Epidermal melanocyte (primary cell): Measurements from ENCODE around the gene MTMR1.

Experiments used
- DNase-seq: peaks from one replicate; pipeline ENCODE4 v3.0.0; 2011; ENCODE audit warnings: low spot score; ENCODE audit not compliant: insufficient read length

The MTMR1 gene

DNA sequence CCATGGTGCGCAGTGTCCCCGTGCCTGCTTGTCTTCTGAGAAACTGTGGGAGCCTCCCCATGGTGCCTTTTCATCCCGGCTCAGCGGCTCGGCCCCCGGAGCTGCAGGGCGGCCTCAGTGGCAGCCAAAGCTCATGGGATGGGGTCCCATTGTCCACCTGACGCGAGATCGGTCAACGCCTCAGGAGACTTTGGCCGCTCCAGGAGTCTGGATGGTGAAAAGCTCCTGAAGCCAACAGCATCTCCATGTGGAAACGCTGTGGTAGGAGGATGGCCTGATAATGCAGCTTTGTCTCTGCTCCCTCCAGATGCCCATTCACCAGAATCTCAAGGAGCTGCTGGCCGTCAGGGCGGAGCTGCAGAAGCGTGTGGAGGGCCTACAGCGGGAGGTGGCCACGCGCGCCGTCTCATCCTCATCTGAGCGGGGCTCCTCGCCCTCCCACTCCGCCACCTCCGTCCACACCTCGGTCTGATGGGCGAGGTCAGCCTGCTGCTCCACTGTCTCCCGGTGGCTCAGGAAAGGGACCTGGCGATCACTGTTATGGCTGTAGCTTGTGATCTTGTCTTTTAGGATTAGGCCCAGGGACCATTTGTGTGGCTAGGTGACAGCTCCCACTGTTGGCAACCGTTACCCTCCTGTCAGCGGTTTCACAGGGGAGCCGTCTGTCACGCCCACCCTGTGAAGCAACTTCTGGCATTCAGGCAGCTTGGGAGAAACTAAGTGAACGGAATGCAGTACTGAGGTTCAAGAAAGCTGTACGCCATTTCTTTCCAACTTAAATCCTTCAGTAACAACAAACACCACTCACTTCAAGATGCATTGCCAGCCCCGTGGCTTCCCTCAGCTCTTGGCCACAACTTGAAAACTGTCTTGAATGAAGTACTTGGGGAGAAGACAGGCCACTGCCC is 69.3 kb downstream of the MTMR1 start:
- no peak for DNase-seq

DNA sequence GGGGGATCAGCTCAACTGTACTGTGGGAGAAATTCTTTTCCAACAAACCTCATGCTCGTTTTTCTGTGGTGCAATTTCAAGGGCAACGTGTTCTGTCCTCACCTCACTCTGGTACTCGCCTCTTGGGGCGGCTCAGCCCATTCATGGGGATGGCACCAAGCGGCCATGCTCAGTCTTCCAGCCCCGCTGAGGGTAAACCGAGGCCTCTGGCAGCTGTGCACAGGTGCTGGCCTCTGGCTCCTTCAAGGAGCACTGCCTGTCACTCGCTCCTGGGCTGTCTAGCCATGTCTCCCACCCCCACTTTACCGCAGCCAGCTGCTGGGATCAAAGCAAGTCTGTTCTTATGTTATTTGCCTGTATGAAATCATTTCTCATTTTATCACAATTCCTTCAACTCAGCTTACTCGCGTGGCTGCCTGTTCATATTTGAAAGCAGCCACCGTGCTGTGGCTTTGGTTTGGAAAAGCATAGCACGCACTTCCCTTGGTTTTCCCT is 70.2 kb downstream of the MTMR1 start:
- no peak for DNase-seq

DNA sequence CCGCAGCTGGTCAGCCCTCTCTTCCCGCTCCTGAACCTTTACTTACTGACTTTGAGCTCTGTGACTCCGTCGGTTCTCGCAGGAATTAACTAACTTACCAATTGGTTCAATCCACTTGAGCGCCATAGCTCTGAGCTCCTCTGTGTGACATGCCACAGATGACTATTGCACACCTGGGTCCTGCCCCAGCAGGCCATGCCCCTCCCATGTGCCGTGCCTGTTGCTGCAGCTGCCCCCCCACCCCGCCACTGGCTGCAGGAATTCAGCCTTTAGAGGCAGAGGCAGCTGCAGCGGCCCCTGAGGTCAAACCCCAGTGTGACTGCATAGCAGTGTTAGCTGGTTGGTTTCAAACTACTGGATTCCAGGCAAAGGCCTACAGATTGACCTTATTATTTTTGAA is 70.6 kb downstream of the MTMR1 start:
- no peak for DNase-seq

DNA sequence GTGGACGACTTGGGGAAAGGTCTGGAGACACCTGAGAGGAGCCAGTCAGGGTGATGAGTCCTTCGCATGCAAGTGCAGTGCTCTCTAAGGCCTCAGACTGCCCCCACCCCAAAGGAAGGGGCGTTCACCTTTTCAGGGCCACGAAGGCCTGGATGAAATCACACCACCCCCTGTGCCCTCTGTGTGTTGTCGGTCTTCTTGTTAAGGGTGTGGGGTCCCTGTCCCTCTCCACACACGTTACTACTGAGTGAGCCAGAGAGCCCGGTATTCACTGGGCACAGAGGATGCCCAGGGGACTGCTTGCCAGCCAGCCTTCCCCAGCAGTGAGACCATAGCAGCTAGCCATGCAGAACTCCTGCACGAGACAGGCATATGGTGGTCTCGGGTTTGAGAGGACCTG is 72.0 kb downstream of the MTMR1 start:
- no peak for DNase-seq

DNA sequence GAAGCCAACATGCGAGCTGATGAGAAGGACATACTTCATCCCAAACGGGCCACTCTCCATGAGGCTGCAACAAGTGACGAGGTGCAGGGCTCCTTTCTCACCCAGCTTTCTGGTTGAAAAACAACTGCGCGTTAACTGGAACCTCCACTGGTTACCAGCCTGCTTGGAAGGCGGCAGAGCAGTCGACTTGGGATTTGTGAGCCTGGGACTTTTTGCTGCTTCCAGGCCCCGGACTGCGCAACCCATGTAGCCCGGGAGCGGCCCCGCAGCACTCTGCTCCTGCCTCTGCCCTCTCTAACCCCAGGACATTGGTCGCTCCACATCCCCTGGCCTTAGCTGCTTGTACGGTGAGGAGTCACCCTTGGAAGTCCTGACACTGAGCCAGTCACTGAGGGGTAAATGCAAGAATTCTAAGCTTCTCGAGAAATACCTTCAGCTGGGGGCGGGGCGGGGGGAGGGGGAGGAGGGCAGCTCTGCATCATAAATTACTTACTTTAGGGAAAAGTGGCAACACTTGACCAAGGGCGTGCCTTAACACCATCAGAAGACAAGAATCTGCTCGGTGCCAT is 72.7 kb downstream of the MTMR1 start:
- DNase-seq = no peak

DNA sequence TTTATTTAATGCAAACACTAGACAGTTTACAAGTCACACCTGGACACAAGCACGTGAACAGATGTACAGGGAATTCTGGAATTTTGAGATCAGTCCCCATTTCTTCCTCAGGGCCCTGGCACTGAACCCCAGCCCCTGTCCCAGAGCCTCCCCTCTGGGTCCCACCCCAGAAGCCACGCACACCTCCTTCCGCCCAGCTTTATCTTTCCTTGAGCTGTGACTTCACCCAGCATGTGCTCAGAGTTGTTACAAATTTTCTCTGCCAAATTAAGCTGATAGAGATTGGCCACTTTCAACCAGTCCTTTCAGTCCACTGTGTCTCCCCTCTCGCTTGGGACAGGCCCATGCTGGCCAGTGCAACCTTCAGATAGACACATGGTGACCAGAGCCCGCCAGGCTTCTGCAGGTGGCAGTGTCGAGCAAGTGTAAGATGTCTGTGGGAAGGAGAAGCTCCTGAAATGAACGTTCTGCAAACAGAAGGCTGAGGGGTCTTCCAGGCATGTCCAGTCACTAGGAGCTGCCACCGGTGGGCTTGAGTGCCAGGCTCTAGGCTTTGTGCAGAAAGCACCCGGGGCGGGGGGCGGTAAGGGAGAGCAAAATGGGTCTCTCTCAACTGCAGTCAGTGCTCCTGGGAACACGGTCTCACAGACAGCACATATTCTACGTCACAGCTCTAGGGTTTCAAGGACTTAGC is 73.3 kb downstream of the MTMR1 start:
- no peak for DNase-seq

DNA sequence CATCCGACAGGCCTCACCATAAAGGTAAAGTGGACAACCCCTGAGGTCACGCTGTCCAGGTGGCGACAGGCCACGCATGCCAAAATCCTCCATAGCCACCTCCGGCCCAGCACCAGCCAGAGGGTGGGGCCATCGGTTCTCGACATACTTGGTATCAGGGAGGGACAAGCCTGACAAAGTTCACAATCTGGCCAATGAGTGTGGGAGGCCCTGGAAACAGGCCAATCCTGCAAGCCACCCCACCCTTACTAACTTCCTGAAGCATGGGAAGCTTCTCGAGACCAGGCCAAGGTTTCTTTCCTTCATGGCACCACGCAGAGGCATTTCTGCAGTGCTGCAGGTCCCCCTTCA is 73.8 kb downstream of the MTMR1 start:
- DNase-seq = no peak

DNA sequence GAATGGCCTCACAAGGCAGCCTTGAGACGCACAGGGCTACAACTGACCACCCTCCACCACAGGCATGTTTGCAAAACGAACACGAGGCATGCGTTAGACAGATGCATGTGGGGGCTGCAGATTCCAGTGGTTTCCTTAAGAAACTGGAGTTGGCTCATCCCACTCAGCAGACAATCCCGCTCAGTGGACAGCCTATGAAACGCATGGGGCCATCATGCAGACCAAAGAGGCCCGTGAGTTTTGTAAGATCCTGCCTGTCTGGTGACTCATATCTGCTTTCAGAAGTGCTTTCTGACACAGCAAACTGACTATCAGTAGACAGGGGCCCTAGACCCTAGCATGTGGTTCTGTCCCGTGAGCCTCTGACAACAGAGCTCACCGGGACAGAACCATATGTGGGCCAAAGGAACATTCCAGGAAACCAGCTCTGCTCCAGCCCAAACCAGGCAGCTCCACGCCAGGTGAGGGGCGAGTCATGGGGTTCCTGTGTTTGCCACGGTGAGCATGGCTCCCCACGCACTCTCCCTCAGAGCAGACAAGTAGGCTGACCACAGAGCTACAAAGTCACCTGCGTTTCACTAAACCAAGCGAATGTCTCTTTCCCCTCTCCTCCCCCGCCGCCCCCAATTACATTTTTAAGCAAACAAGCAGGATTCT is 74.4 kb downstream of the MTMR1 start:
- peak; percentile 18 for DNase-seq

DNA sequence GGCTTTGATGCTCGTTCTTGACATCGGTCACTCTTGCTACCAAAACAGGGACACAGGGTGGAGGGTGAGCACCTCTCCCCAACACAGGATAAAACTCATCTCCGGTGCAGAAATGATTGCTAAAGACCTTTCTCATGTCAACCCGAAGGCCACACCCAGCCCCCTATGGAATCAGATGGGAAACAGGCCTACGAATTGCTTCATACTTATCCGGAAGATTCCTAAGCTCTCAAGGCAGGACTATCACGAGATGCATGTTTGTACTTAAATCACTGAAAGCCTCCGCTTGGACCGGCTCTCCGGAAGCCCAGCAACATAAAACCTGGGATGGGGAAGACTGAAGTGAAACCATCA is 74.9 kb downstream of the MTMR1 start:
- no peak for DNase-seq

DNA sequence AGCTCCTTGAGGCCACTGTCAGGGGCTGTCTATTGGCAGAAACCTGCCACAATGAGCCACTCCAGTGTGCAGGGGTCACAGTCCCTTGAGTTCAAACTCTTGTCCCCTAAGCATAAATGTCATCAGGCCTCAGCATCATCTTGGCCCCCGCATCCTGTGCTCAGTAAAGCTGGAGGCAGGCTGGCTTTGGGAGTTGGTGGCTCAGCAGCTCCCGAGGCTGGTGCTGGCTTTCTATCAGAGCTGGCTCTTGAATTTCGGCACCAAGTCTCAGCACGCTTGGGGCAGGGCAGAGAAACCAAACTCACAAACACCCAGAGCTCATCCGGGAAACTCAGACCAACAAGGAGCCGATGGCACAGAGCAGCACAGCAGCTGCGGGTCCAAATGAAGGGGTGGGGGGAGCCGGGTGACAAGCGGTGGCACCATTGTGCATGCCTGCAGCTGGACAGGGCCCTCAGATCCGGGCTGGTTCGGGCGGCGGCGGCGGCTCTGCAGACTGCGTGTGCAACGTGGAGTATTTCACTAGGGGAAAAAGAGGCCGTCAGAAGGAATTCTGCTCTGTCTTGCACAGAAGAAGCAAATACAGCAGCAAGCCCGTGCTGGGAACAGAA is 75.5 kb downstream of the MTMR1 start:
- no peak for DNase-seq

DNA sequence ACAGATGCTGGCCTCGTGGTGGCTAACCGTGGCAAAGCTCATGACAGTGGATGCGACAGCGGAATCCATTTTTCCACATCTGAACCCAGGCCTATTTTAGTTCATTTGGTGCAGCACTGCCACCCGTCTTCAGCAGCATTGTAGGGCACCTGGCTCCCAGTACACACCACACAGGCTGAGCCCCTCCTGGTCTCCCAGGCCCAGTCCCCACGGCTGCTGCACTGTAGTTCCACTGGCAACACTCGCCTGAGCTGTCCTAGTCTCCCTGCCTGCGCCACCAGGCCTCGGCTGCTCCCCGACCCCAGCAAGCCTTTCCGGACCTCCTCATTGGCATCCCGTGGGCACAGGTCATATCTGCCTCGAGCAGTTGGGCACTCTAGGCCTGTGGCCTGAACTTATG is 76.2 kb downstream of the MTMR1 start:
- DNase-seq = no peak

DNA sequence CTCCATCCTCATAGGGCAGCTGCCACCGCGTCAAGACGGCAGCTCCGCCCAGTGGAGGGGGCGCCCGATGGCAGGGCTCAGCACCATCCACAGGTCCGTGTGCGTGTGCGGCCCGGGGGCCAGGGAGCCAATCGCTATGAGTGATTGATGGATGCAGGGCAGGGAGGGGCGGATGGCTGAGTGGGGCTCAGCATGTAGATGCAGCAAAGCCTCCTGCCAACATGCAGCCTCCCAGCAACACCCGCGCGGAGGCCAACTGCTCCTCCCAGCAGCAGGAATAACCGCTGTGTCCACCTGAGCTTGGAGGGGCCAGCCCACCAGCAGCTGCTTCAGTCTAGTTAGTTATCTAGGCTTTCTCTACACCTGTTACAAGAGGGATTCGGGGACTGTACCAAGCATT is 77.4 kb downstream of the MTMR1 start:
- DNase-seq = no peak

DNA sequence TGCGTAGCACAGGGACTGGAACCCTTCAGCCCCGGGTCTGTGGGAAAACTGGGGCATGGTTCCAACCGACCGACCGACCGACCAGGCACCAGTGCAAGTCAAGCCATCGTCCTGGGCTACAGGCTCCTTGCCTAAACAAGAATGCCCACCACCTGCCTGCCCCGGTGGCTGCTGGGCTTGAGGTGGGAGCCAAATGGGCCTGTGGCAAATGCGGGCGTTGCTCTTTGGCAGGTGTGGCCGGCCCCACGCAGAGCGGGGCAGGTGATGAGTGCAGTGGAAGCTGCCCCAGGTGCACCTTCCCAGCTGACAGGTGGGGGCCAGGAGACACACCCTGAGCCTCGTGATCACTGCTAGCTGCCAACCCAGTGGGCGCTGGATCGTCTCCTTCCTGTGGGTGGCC is 77.9 kb downstream of the MTMR1 start:
- no peak for DNase-seq

DNA sequence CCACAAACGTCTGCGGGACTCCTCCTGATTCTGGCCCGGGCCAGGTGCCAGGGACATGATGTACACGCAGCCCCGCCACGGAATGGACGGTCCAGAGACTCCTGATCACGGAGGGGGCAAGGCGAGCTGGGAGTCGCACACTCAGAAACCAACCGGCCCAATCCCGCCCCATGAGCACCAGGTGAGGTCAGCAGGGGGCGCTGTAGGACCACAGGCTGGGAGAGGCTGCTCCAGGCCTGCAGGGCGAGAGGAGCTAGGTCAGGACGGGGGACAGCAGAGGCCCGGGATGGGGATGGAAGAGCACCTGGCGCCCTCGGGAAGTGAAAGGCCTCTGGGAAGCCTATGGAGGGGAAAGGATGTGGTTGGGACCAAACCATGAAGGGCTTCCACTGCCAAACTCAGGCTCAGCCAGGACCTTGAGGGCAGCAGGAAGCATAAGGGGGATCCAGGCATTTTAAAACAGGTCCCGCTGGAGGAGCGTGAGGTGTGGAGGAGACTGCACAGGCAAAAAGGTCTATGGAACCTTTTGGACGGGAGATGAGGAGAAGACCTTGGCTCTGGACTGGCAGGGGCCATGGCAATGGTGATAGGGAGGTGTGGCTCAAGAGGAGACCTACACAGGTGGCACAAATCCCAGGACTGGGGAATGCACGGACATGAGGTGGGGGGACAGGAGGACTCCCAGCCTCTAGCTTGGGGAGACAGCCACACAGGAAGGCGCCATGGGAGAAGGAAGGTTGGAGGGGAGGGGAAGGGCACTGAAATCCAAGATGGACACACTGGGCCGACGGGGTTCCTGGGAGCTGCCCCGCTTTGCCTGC is 79.2 kb downstream of the MTMR1 start:
- peak; percentile 54 for DNase-seq

DNA sequence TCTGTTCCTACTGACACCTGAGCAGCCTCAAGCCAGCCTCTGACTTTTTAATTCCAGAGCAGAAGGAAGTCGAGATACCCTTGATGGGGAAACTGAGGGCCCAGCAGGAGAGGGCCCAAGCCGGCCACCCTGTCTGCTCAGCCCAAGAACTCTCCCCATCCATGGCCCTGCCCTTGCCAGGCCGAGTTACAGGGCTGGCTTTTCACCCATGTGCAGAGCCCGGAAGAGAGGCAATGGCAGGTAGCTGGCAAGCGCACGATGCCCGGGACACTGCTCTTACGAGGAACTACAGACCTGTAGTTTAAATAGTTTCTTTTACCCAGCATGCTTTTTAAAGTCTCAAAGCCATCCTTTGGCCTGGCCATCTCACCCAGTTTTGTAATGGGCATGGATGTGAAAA is 79.9 kb downstream of the MTMR1 start:
- DNase-seq = no peak

DNA sequence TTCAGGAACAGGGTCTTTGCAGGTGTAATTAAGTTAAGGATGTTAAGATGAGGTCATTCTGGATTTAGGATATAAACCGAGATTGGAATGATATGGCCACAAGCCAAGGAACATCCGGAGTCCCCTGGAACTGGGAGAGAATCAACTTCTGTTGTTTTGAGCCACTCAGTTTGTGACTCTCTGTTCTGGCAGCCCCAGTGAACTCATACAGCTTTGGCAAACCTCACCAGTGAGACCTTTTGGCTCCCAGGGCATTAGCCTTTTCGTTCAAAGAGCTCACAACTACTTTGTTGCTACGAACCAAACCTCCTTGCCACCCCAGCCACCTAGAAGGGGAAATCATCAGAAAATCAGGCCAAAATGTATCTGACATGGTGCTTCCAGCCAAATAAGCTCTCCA is 80.4 kb downstream of the MTMR1 start:
- DNase-seq = no peak

DNA sequence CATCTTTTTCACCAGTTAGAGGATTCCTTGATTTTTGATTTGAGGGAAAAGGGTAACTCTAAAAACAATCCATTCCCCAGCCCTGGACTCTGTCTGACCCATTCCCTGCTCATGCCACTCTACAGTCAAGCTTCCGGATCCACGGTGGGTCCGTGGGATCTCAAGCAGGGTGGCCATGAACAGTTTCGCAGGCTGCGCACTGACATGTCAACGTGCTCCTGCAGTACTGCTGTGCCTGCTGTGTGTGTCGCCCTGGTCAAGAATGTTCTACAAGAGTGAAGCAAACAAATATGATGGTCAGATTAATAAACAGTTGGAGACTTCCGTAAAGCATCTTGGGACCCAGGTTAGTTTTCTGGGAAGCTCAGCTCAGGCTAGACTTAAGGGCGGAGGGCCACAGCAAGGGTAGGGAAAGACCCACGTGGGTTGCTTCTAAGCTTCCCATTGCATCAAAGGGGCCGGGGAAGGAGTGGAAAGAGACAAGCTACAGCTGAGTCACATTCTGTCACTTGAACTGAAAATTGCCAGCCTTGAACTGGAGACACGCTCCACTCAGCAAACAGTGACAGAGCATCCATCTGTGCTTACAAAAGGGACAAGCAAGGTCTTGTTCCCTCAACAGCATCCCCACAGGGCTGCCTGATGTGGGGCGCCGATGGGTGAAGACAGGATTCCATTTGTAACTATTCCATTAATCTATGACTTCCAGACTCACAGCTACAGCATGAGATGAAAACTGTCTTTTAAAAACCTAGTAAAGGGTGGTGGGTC is 81.8 kb downstream of the MTMR1 start:
- DNase-seq = no peak

DNA sequence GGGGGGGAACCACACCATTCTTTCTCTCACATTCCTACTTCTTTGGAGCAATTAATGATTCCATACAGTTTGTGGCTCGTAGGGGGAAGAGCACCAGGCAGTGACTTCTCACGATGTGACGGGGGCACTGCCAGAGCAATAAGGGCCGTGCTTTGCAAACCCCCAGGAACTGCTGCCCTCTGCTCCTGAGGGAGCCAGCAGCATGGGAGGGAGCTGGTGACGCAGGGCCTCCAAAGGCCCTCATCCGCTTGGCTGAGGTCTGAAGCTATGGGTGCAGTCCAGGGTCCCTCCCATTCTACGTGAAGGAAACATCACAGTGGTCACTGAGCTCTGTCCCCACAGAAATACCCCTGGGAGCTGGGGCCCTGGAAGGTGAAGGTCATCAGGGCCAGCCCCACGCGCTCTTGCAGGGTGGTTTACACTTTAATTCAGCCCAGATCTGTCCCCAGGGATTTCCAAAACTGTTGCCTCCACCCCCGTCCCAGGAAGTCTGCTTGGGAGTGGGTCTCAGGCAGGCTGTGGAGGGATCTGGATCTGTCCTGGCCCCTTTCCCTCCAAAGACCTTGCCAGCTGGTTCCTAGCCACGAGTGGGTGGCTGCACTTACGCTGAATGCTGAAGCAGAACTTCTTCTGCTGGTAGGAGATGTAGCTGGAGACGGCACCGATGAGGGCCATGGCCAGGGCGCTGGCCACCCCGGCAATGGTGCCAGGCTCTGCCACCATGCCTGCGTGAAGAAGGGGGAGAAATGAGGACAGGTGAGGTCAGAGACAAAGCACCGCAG is 82.6 kb downstream of the MTMR1 start:
- no peak for DNase-seq

DNA sequence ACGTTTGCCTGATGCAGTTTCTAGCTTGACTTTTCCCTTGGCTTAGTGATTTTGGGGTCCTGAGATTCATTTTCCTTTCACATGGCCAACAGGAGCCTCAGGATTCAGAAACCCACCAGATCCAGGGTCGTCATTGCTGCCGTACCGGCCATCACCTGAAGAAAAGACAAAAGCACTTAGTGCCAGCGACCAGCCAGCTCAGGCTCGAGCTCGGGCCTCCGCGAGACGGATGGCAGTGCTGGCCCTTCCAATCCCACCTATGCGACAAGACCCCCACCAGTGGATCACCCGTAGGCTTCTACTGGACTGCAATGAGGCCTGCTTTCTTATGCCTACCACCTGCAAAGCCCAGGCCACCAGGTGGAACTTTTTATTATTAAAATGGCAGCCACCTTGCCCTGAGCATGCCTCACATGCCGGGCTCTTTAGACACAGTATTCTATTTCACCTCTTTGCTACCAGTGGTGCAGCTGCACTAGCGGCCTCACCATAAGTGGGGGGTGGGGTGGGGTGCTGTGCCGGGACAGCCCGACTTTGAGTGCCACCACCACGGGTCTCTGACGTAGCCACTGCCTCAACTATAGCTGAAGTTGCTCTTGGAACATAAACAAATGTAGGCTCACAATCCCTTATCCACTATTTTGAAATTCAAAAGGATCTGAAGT is 84.3 kb downstream of the MTMR1 start:
- no peak for DNase-seq
